Lower leg skin (tissue), 3 donors: ENCODE measurements around the gene CHI3L2.

Experiments used
- POLR2A ChIP-seq, 2 donors: fragments of 450-650 bp; IDR thresholded peaks; one replicate each; pipeline ENCODE4 v1.6.1; 2016 to 2017; ENCODE audit warnings: antibody characterized with exemption in 2 of 2, mild to moderate bottlenecking in 1 of 2, moderate library complexity in 1 of 2
- TF ChIP-seq, protein P1 (sequence below), 3 donors: fragments of 450-650 bp; IDR thresholded peaks; one replicate each; pipeline ENCODE4 v1.5.1; 2016; ENCODE audit warnings: antibody characterized with exemption in 3 of 3, mild to moderate bottlenecking in 3 of 3, moderate library complexity in 2 of 3

DNA sequence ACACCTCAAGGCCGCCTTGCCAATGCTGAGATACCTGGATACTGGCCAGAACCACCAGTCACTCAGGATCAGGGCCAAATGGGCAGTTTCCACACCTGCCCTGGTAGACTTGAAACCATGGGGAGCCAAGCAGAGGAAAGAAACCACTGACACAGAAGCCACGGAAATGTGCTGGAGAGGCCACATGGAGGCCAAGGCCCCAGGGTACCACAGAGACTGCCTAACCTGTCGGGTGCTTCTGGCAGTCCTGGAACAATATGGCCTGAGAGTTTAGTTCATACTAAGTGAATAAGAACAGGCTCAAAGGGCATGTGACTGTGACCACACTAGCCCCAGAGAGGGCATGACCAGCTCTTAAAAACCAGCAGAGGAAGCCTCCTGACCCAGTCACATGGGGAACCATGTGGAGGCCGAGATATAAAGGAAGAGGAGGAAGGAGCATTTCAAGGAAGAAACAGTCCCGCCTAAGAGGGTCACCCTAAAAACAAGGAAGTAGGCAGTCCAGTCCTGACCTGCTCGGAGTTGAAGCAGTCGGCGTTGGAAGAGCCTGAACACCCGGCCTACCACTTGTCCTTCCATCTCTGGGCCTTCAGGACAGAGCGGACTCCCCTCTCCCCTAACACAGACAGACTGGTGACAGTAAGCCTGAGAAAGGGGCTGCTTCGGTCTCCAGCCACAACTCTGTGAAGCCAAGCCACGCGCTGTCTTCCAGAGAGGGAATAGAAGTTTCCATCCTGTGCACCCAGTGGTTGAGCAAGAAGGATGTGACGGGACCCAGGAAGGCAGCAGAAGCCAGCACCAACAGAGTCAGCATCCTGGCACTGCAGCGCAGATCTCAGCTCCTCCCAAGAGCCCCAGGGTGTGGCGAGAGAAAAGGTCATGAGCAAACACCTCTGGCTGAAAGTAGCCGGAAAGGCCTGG, 27.4 kb upstream of the CHI3L2 start, which contains the start of gene DENND2D:
- TF ChIP-seq, protein P1, sequence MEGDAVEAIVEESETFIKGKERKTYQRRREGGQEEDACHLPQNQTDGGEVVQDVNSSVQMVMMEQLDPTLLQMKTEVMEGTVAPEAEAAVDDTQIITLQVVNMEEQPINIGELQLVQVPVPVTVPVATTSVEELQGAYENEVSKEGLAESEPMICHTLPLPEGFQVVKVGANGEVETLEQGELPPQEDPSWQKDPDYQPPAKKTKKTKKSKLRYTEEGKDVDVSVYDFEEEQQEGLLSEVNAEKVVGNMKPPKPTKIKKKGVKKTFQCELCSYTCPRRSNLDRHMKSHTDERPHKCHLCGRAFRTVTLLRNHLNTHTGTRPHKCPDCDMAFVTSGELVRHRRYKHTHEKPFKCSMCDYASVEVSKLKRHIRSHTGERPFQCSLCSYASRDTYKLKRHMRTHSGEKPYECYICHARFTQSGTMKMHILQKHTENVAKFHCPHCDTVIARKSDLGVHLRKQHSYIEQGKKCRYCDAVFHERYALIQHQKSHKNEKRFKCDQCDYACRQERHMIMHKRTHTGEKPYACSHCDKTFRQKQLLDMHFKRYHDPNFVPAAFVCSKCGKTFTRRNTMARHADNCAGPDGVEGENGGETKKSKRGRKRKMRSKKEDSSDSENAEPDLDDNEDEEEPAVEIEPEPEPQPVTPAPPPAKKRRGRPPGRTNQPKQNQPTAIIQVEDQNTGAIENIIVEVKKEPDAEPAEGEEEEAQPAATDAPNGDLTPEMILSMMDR (IDR thresholded peaks at IDR 0.05): no peak
- no peak for TF ChIP-seq POLR2A (IDR thresholded peaks at IDR 0.05)
